T-cell (primary cell): Measurements from ENCODE around the gene ZNF469. TPM values are rescaled to one million over a fixed set of nuclear protein-coding genes. Genes with fewer than 3 reads are reported as not detected.

Experiments
- ATAC-seq, 4 experiments: fragments of 200-7000 bp in 3 of 4; fragments of 150-1000 bp in 1 of 4; cut with Tn5 transposase; replicated peaks in 1 of 4; 1 replicate in 3 of 4; 2 replicates in 1 of 4; pipeline ENCODE4 v1.10.0; 2021; ENCODE audit warnings: moderate library complexity in 3 of 4, mild to moderate bottlenecking in 2 of 4, moderate number of reproducible peaks in 1 of 4
- CTCF ChIA-PET, 2 donors: fragments of 300-600 bp; sonication (Branson Sonifier 250); formaldehyde crosslinking; loops; one replicate each; lab custom pipeline; 2022; ENCODE audit warnings: antibody characterized with exemption in 2 of 2; lab: Charles Lee
- POLR2A ChIA-PET, 2 donors: fragments of 300-600 bp; sonication (Branson Sonifier 250); formaldehyde crosslinking; loops; one replicate each; lab custom pipeline; 2022; ENCODE audit warnings: antibody characterized with exemption in 2 of 2; lab: Charles Lee
- DNase-seq, 35 experiments: peaks; one replicate each; pipeline versions ENCODE4 v3.0.0 to v3.0.0-alpha.2; 2013 to 2023
- H3K27ac ChIP-seq: one replicate; pipeline ENCODE4 v1.5.1; 2013; ENCODE audit warnings: low read length
- H3K27me3 ChIP-seq, 2 experiments: replicated peaks in 1 of 2; 1 replicate in 1 of 2; 2 replicates in 1 of 2; pipeline versions ENCODE4 v1.6.1 to v1.7.0; 2013; ENCODE audit warnings: low read length in 1 of 2, mixed read lengths in 1 of 2; ENCODE audit not compliant: control insufficient read depth in 2 of 2, insufficient read depth in 2 of 2; ENCODE audit errors: extremely low read depth in 1 of 2
- H3K36me3 ChIP-seq, 2 donors: 1 replicate in 1 of 2; 2 replicates in 1 of 2; pipeline versions ENCODE4 v1.6.1 to v1.7.0; 2013; ENCODE audit warnings: low read length in 1 of 2; ENCODE audit not compliant: control insufficient read depth in 2 of 2, insufficient read depth in 1 of 2; ENCODE audit errors: extremely low read depth in 1 of 2
- H3K4me1 ChIP-seq, 2 experiments: 1 replicate in 1 of 2; 2 replicates in 1 of 2; pipeline versions ENCODE4 v1.6.1 to v1.7.0; 2013; ENCODE audit warnings: low read length in 2 of 2, mixed read lengths in 1 of 2; ENCODE audit not compliant: insufficient read depth in 2 of 2, control insufficient read depth in 1 of 2; ENCODE audit errors: extremely low read depth in 1 of 2
- H3K4me3 ChIP-seq, 2 donors: 1 replicate in 1 of 2; 2 replicates in 1 of 2; pipeline versions ENCODE4 v1.5.1 to v1.7.0; 2013; ENCODE audit warnings: mild to moderate bottlenecking in 2 of 2, low read length in 1 of 2, moderate library complexity in 1 of 2; ENCODE audit not compliant: control insufficient read depth in 1 of 2; ENCODE audit errors: extremely low read depth in 1 of 2
- H3K9me3 ChIP-seq: 2 replicates; pipeline ENCODE4 v1.7.0; 2013
- H3K27ac Mint-ChIP-seq, 2 donors: one replicate each; pipeline ENCODE4 v1.8.0; 2020 to 2021; ENCODE audit warnings: mild to moderate bottlenecking in 2 of 2, mixed read lengths in 2 of 2
- H3K27me3 Mint-ChIP-seq, 2 donors: one replicate each; pipeline ENCODE4 v1.8.0; 2021 to 2022; ENCODE audit warnings: mixed read lengths in 2 of 2
- H3K36me3 Mint-ChIP-seq: one replicate; pipeline ENCODE4 v1.8.0; 2021; ENCODE audit warnings: mixed read lengths
- H3K4me1 Mint-ChIP-seq, 3 donors: one replicate each; pipeline ENCODE4 v1.8.0; 2020 to 2022; ENCODE audit warnings: mixed read lengths in 3 of 3, mild to moderate bottlenecking in 1 of 3
- H3K4me3 Mint-ChIP-seq, 3 donors: one replicate each; pipeline ENCODE4 v1.8.0; 2020 to 2022; ENCODE audit warnings: mild to moderate bottlenecking in 3 of 3, mixed read lengths in 3 of 3, moderate library complexity in 3 of 3
- H3K9me3 Mint-ChIP-seq, 3 donors: one replicate each; pipeline ENCODE4 v1.8.0; 2020 to 2022; ENCODE audit warnings: mixed read lengths in 3 of 3
- WGBS: methylation state at CpG from one replicate; pipeline ENCODE4 v1.1.5; 2013; ENCODE audit warnings: missing lambda C conversion rate; ENCODE audit not compliant: insufficient coverage; 5-methylcytosine and 5-hydroxymethylcytosine counted together
- total RNA-seq, 35 experiments: library from RNA in 6 of 35; stranded (reverse) in 6 of 35; fragments of 120-200 nt in 1 of 35; gene quantifications; one replicate each; pipeline versions ENCODE4 v1.2.1 to v1.2.4 and lab custom pipeline; 2013 to 2026

ZNF469 gene
- total RNA-seq, 5 donors from 2014 or later (not counting 1 experiment from before 2014, with no cell fraction given) = 0.63 to 1.8 (median 1.6) TPM

- H3K36me3 Mint-ChIP-seq = no peaks in the 10 kb centered on the region
- DNase-seq (no peak), ATAC-seq (no peak)
- no peaks in the 10 kb centered on the region for H3K9me3 ChIP-seq
- CTCF ChIA-PET = no interaction called here
- POLR2A ChIA-PET = no interaction called here
- peaks cover 0 to 11% of the 10 kb centered on the region in 2 experiments for H3K4me1 ChIP-seq
- WGBS = 84% methylated on average over 23 of the region's 30 CpGs
- no peaks in the 10 kb centered on the region for H3K36me3 ChIP-seq
- H3K4me3 Mint-ChIP-seq = no peak overlapping the region
- H3K27ac ChIP-seq = no peak overlapping the region
- H3K27me3 ChIP-seq = peaks cover 0 to 9% of the 10 kb centered on the region in 2 experiments
- no peaks in the 10 kb centered on the region for H3K27me3 Mint-ChIP-seq
- no peak overlapping the region for H3K27ac Mint-ChIP-seq
- peaks cover 5 to 12% (median 9%) of the 10 kb centered on the region in 3 donors for H3K4me1 Mint-ChIP-seq
- H3K4me3 ChIP-seq = no peak overlapping the region
- no peaks in the 10 kb centered on the region for H3K9me3 Mint-ChIP-seq
These were observed 31.2 kb upstream of the ZNF469 start for GRCh38 chr16:88351491-88352101.

GRCh38 chr16:88352261-88353200 lies 30.2 kb upstream of the ZNF469 start:
- no peak overlapping the region for H3K27ac Mint-ChIP-seq

GRCh38 chr16:88353232-88353631 lies 29.5 kb upstream of the ZNF469 start:
- peaks cover 0 to 14% of the 10 kb centered on the region in 2 experiments for H3K27me3 ChIP-seq
- CTCF ChIA-PET = no interaction called here
- H3K27ac ChIP-seq = no peak overlapping the region
- WGBS = 86% methylated on average over 16 of the region's 22 CpGs
- Mint-ChIP-seq H3K9me3 (no peaks in the 10 kb centered on the region), H3K4me3 (no peak overlapping the region), H3K4me1 (peaks cover 1 to 8% (median 5%) of the 10 kb centered on the region in 3 donors), H3K27ac (no peak overlapping the region), H3K27me3 (peaks cover 0 to 4% of the 10 kb centered on the region in 2 donors), H3K36me3 (no peaks in the 10 kb centered on the region)
- no peaks in the 10 kb centered on the region for H3K36me3 ChIP-seq
- ATAC-seq (no peak), DNase-seq (no peak)
- H3K4me1 ChIP-seq = peaks cover 0 to 3% of the 10 kb centered on the region in 2 experiments
- no peak overlapping the region for H3K4me3 ChIP-seq
- no peaks in the 10 kb centered on the region for H3K9me3 ChIP-seq
- POLR2A ChIA-PET = no interaction called here

More at GRCh38 chr16:88352261-88353200, 30.2 kb upstream of the ZNF469 start:
- Mint-ChIP-seq H3K36me3 (no peaks in the 10 kb centered on the region), H3K27me3 (no peaks in the 10 kb centered on the region), H3K9me3 (no peaks in the 10 kb centered on the region), H3K4me1 (peaks cover 5 to 12% (median 9%) of the 10 kb centered on the region in 3 donors), H3K4me3 (no peak overlapping the region)
- Histone ChIP-seq H3K4me3 (no peak overlapping the region), H3K36me3 (no peaks in the 10 kb centered on the region), H3K27ac (no peak overlapping the region), H3K27me3 (peaks cover 0 to 9% of the 10 kb centered on the region in 2 experiments), H3K4me1 (peaks cover 0 to 10% of the 10 kb centered on the region in 2 experiments), H3K9me3 (no peaks in the 10 kb centered on the region)
- ChIA-PET CTCF (no interaction called here), POLR2A (no interaction called here)
- ATAC-seq = no peak
- 82% methylated on average over 15 of the region's 23 CpGs for WGBS
- no peak for DNase-seq

DNA sequence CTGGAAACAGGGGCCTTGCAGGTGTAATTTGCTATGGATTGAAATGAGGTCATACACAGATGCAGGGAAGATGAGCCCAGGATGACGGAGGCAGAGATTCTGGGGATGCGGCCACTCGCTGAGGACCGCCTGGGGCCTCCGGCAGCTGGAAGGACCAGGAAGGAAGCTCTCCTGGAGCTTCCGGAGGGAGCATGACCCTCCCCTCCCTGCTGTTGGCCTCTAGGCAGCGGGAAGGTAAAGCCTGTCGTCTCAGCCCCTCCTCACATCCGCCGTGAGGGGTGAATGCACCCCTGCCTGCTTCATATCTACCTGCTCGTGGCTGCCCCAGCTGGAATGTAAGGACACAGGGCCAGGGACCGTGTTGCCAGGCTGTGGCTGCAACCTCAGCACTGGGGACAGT lies 29.1 kb upstream of the ZNF469 start:
- H3K27me3 ChIP-seq = peaks cover 0 to 15% of the 10 kb centered on the region in 2 experiments
- H3K9me3 ChIP-seq = no peaks in the 10 kb centered on the region
- no peak overlapping the region for H3K27ac Mint-ChIP-seq
- H3K4me1 Mint-ChIP-seq = peaks cover 0 to 6% (median 4%) of the 10 kb centered on the region in 3 donors
- 78% methylated on average over 12 of the region's 12 CpGs for WGBS
- ChIA-PET POLR2A (no interaction called here), CTCF (no interaction called here)
- ATAC-seq = no peak
- H3K4me3 Mint-ChIP-seq = no peak overlapping the region
- no peaks in the 10 kb centered on the region for H3K36me3 ChIP-seq
- H3K27me3 Mint-ChIP-seq = peaks cover 0 to 4% of the 10 kb centered on the region in 2 donors
- DNase-seq = no peak
- no peak overlapping the region for H3K27ac ChIP-seq
- H3K36me3 Mint-ChIP-seq = no peaks in the 10 kb centered on the region
- H3K4me1 ChIP-seq = no peaks in the 10 kb centered on the region
- H3K4me3 ChIP-seq = no peak overlapping the region
- H3K9me3 Mint-ChIP-seq = no peaks in the 10 kb centered on the region

DNA sequence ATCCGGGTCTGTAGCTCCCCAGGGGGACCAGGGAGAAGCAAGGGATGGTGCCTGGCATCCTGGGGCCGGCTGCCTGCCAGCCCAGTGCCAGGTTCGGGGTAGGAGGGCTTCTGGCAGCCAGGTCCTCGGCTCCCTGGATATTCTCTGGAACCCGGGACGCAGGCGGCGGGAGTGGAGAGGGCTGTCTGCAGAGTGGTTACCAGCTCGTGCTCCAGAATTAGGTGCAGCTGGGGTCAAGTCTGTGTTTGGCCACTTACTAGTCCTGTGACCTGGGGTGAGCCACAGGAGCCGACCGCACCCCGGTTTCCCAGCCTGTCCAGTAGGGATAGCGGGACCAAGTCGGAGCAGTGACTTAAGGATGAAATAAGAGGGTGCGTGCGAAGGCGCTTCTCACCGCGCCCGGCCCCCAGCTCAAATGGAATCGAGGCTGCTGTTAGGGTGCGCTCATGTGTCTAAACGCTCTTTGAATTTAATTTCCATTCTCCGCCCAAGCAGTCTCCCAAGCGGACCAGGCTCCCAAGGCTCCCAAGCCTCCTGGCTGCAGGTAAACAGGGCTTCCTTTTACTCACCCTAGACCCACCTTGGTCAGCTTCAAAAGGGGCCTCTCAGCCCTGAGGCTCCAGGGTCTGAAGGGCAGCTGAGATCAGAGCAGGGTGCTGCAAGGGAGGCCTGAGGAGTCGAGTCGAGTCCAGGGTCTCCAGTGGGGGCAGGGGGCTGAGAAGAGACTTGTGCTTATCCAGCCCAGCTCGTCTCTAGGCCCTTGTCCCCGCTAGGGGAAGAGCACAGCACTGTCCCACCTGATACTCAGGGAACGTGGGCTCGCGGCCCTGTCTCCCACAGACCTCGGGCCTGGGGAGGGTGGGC lies 28.3 kb upstream of the ZNF469 start:
- ChIA-PET CTCF (interaction anchor here in 1 of 2 donors (0.6 kb wide), 1 partner anchor 17 kb away, joined by 3 read pairs; no protein-coding TSS in a partner anchor), POLR2A (no interaction called here)
- peaks cover 0 to 20% of the 10 kb centered on the region in 2 experiments for H3K27me3 ChIP-seq
- no peaks in the 10 kb centered on the region for H3K4me1 ChIP-seq
- ATAC-seq (no peak), DNase-seq (no peak)
- H3K36me3 Mint-ChIP-seq = no peaks in the 10 kb centered on the region
- WGBS = 86% methylated on average over 29 of the region's 33 CpGs
- no peak overlapping the region for H3K27ac ChIP-seq
- H3K27me3 Mint-ChIP-seq = peaks cover 0 to 6% of the 10 kb centered on the region in 2 donors
- H3K9me3 ChIP-seq = no peaks in the 10 kb centered on the region
- H3K4me1 Mint-ChIP-seq = peaks cover 0 to 3% (median 2%) of the 10 kb centered on the region in 3 donors
- H3K36me3 ChIP-seq = no peaks in the 10 kb centered on the region
- no peak overlapping the region for H3K4me3 Mint-ChIP-seq
- H3K27ac Mint-ChIP-seq = no peak overlapping the region
- no peak overlapping the region for H3K4me3 ChIP-seq
- H3K9me3 Mint-ChIP-seq = no peaks in the 10 kb centered on the region

GRCh38 chr16:88355093-88355388 lies 27.7 kb upstream of the ZNF469 start:
- POLR2A ChIA-PET = no interaction called here
- WGBS = 80% methylated on average over 3 of the region's 6 CpGs
- H3K4me1 Mint-ChIP-seq = no peaks in the 10 kb centered on the region

More at GRCh38 chr16:88355093-88355388, 27.7 kb upstream of the ZNF469 start:
- Mint-ChIP-seq H3K27me3 (peaks cover 0 to 6% of the 10 kb centered on the region in 2 donors), H3K27ac (no peak overlapping the region), H3K4me3 (no peak overlapping the region), H3K9me3 (no peaks in the 10 kb centered on the region), H3K36me3 (no peaks in the 10 kb centered on the region)
- Histone ChIP-seq H3K9me3 (no peaks in the 10 kb centered on the region), H3K36me3 (no peaks in the 10 kb centered on the region), H3K27ac (no peak overlapping the region), H3K4me3 (no peak overlapping the region), H3K27me3 (peaks cover 0 to 20% of the 10 kb centered on the region in 2 experiments), H3K4me1 (no peaks in the 10 kb centered on the region)
- DNase-seq = no peak
- CTCF ChIA-PET = interaction anchor here in 1 of 2 donors (0.6 kb wide), 1 partner anchor 18 kb away, joined by 3 read pairs; no protein-coding TSS in a partner anchor
- no peak for ATAC-seq
